PC-3 (cell line): ENCODE measurements around the gene ASPSCR1. TPM values are rescaled to one million over a fixed set of nuclear protein-coding genes. Genes with fewer than 3 reads are reported as not detected.

ENCODE experiments used
- ATAC-seq: fragments of 200-7000 bp; cut with Tn5 transposase; 2 replicates; pipeline ENCODE4 v1.9.1; 2020; ENCODE audit warnings: mild to moderate bottlenecking, moderate library complexity
- BruUV-seq: library from RNA; stranded (reverse); fragments of 400-500 nt; replicated peaks from 2 replicates; lab custom pipeline; 2021; lab: Mats Ljungman, UMichigan
- CTCF ChIA-PET: fragments of 300-600 bp; sonication (Branson Sonifier 250); formaldehyde crosslinking; loops from one replicate; lab custom pipeline; 2022; ENCODE audit warnings: antibody characterized with exemption; lab: Charles Lee
- POLR2A ChIA-PET: fragments of 300-600 bp; sonication (Branson Sonifier 250); formaldehyde crosslinking; loops from one replicate; lab custom pipeline; 2022; ENCODE audit warnings: antibody characterized with exemption; ENCODE audit not compliant: unreplicated experiment; lab: Charles Lee
- DNase-seq: peaks from one replicate; pipeline ENCODE4 v3.0.0-alpha.2; 2015
- H2AFZ ChIP-seq: fragments of 300-600 bp; sonication (generic); 2 replicates; pipeline ENCODE4 v1.6.0; 2016; ENCODE audit warnings: antibody characterized with exemption, low read length
- H3F3A ChIP-seq: fragments of 300-600 bp; sonication (generic); one replicate; pipeline ENCODE4 v1.6.0; 2017; ENCODE audit warnings: antibody characterized with exemption, low read length, control low read depth, mild to moderate bottlenecking; ENCODE audit not compliant: unreplicated experiment
- H3K27ac ChIP-seq: fragments of 300-600 bp; sonication (generic); 2 replicates; pipeline ENCODE4 v1.5.1; 2016; ENCODE audit warnings: mild to moderate bottlenecking, low read length
- H3K27me3 ChIP-seq: fragments of 300-600 bp; sonication (generic); 2 replicates; pipeline ENCODE4 v1.6.1; 2016; ENCODE audit warnings: low read length, mixed read lengths
- H3K36me3 ChIP-seq: fragments of 300-600 bp; sonication (generic); 2 replicates; pipeline ENCODE4 v1.6.1; 2016; ENCODE audit warnings: low read depth, mixed run types, low read length, mixed read lengths
- H3K4me1 ChIP-seq: fragments of 300-600 bp; sonication (generic); 2 replicates; pipeline ENCODE4 v1.5.1; 2016; ENCODE audit warnings: low read length; ENCODE audit not compliant: insufficient read depth
- H3K4me2 ChIP-seq: fragments of 300-600 bp; sonication (generic); 2 replicates; pipeline ENCODE4 v1.6.0; 2016; ENCODE audit warnings: low read length
- H3K4me3 ChIP-seq: fragments of 300-600 bp; sonication (generic); 2 replicates; pipeline ENCODE4 v1.5.1; 2016; ENCODE audit warnings: mild to moderate bottlenecking, low read length, mixed read lengths
- H3K79me2 ChIP-seq: fragments of 300-600 bp; sonication (generic); 2 replicates; pipeline ENCODE4 v1.6.1; 2017; ENCODE audit warnings: low read length, mixed read lengths
- H3K9ac ChIP-seq: fragments of 300-600 bp; sonication (generic); 2 replicates; pipeline ENCODE4 v1.6.0; 2016; ENCODE audit warnings: mild to moderate bottlenecking, low read length
- H3K9me2 ChIP-seq: fragments of 300-600 bp; sonication (generic); replicated peaks from 2 replicates; pipeline ENCODE4 v1.6.1; 2016; ENCODE audit warnings: mixed run types, low read length, mixed read lengths
- H3K9me3 ChIP-seq: fragments of 300-600 bp; sonication (generic); 2 replicates; pipeline ENCODE4 v1.6.1; 2016; ENCODE audit warnings: low read length, mixed read lengths
- H4K20me1 ChIP-seq: fragments of 300-600 bp; sonication (generic); 2 replicates; pipeline ENCODE4 v1.6.1; 2016; ENCODE audit warnings: low read length, mixed read lengths
- EZH2 ChIP-seq: fragments of 300-600 bp; sonication (generic); IDR thresholded peaks from one replicate; pipeline ENCODE4 v1.6.1; 2017; ENCODE audit warnings: antibody characterized with exemption, mild to moderate bottlenecking, low read length; ENCODE audit not compliant: unreplicated experiment
- EZH2phosphoT487 ChIP-seq: fragments of 300-600 bp; sonication (generic); IDR thresholded peaks from 2 replicates; pipeline ENCODE4 v1.6.1; 2018; ENCODE audit warnings: mild to moderate bottlenecking, antibody characterized with exemption, low read length, borderline replicate concordance
- intact Hi-C: fragments of 100-400 bp; cut with micrococcal nuclease; formaldehyde crosslinking; loops from 2 replicates; pipeline ENCODE4 v1.9.0; 2023
- total RNA-seq: library from RNA; depleted of rRNA; stranded (reverse); fragments of >200 nt; gene quantifications from 2 replicates; pipeline ENCODE4 v1.2.3, GENCODE V29; 2014
- TF ChIP-seq, protein P1 (sequence below): fragments of 300-600 bp; sonication (generic); conservative IDR thresholded peaks from 2 replicates; pipeline ENCODE4 v1.5.1; 2017; ENCODE audit warnings: antibody characterized with exemption, low read depth, mild to moderate bottlenecking, low read length

Gene ASPSCR1
- total RNA-seq, 1 experiment from 2014 or later: 31.5 TPM

DNA sequence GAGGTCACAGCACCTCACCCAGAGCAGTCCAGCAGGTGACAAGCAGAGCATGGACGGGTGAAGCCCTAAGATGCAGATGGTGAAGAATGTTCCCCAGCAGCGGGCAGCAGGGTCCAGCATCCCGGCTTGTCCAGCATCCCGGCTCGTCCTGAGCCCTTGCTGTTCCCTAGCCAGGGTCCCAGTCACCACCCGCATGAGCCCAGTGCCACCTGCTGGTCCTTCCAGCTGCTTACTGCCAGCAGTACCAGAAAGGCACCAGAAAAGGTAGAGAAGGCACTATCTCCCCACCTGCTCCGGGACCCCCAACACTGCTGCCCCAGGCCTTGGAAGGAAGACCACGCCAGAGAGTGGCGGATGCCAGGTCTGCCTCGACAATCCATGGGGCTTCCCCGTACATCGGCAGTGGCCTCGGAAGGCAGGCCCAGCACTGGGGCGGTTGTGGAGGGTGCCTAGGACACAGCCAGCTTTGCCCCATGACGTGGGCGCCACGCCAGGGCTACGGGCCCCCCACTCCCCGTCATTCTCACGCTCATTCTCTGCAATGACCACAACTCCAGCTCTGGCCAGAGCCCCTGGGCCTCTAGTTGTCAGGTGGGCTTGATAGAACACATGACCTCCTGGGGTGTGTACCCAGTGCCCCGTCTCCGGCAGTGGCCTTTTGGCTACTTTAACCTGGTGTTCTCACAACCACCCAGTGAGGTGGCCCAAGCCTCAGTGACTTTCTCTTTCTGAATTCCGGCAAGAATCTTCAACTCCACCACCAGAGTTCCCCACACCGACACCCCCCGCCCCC, 43.9 kb downstream of the ASPSCR1 start:
- ChIA-PET POLR2A (no interaction called here), CTCF (interaction anchor here (0.6 to 4.8 kb wide), 2 partner anchors 9 to 61 kb away, joined by 3 to 40 read pairs; no protein-coding TSS in a partner anchor)
- H3K4me3 ChIP-seq: peak overlapping the region; percentile 100

DNA sequence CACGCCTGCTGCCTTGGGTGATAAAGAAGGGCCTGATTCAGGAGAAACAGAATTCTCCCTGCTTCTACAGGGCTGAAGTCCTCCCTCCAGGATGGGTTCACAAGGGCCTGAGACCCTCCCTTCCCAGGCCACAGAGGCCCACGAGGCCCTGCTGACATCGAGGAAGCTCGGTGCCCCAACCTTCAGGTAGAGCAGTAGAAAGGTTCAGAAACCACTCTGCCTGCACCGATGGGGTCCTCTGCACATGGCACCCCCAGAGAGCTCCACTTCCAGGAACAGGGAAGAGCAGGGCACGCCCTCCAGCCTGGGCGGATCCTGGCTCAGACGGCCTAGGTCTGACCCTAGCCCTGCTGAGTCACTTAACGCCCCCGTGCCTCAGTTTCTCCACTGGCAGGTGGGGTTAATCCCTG, 44.5 kb downstream of the ASPSCR1 start:
- H3K27me3 ChIP-seq: no peaks in the 10 kb centered on the region
- no peaks in the 10 kb centered on the region for H3K9me2 ChIP-seq
- H3K4me3 ChIP-seq: peak overlapping the region; percentile 100
- ChIA-PET CTCF (interaction anchor here (1.0 to 4.8 kb wide), 3 partner anchors 18 to 62 kb away, joined by 6 to 40 read pairs (median 7); no protein-coding TSS in a partner anchor), POLR2A (no interaction called here)
- H2AFZ ChIP-seq: peak overlapping the region; percentile 80; the same call in 1 of the 2 replicates
- peaks cover 7% of the 10 kb centered on the region; the same call in 1 of the 2 replicates for H4K20me1 ChIP-seq
- H3K9ac ChIP-seq: peak overlapping the region; percentile 98
- H3K36me3 ChIP-seq: no peaks in the 10 kb centered on the region; the same call in 1 of the 2 replicates
- DNase-seq (no peak), ATAC-seq (no peak)
- BruUV-seq: no TSS peak
- H3K79me2 ChIP-seq: peaks cover 43% of the 10 kb centered on the region
- H3K4me1 ChIP-seq: peaks cover 21% of the 10 kb centered on the region; the same call in 1 of the 2 replicates
- H3K27ac ChIP-seq: peak overlapping the region; percentile 57
- no peaks in the 10 kb centered on the region for H3F3A ChIP-seq
- TF ChIP-seq EZH2 (no peak), EZH2phosphoT487 (no peak)
- TF ChIP-seq, protein P1, sequence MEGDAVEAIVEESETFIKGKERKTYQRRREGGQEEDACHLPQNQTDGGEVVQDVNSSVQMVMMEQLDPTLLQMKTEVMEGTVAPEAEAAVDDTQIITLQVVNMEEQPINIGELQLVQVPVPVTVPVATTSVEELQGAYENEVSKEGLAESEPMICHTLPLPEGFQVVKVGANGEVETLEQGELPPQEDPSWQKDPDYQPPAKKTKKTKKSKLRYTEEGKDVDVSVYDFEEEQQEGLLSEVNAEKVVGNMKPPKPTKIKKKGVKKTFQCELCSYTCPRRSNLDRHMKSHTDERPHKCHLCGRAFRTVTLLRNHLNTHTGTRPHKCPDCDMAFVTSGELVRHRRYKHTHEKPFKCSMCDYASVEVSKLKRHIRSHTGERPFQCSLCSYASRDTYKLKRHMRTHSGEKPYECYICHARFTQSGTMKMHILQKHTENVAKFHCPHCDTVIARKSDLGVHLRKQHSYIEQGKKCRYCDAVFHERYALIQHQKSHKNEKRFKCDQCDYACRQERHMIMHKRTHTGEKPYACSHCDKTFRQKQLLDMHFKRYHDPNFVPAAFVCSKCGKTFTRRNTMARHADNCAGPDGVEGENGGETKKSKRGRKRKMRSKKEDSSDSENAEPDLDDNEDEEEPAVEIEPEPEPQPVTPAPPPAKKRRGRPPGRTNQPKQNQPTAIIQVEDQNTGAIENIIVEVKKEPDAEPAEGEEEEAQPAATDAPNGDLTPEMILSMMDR: no peak
- no peaks in the 10 kb centered on the region for H3K9me3 ChIP-seq
- intact Hi-C loops: loop anchor here (1.0 kb wide), 1 partner anchor 63 kb away; no protein-coding TSS in a partner anchor
- peak overlapping the region; percentile 99 for H3K4me2 ChIP-seq

More for the DNA sequence above, 43.9 kb downstream of the ASPSCR1 start:
- Histone ChIP-seq H3K9me3 (no peaks in the 10 kb centered on the region), H2AFZ (no peak overlapping the region), H3K9ac (peak overlapping the region; percentile 98), H3K4me1 (peaks cover 21% of the 10 kb centered on the region; the same call in 1 of the 2 replicates), H3K27ac (peak overlapping the region; percentile 57), H3K9me2 (no peaks in the 10 kb centered on the region), H3K4me2 (peak overlapping the region; percentile 99), H3K79me2 (peaks cover 43% of the 10 kb centered on the region), H4K20me1 (peaks cover 7% of the 10 kb centered on the region; the same call in 1 of the 2 replicates), H3K36me3 (no peaks in the 10 kb centered on the region; the same call in 1 of the 2 replicates), H3F3A (no peaks in the 10 kb centered on the region), H3K27me3 (no peaks in the 10 kb centered on the region)
- BruUV-seq: no TSS peak
- intact Hi-C loops: loop anchor here (1.0 kb wide), 1 partner anchor 62 kb away; no protein-coding TSS in a partner anchor
- ATAC-seq (peak; percentile 29), DNase-seq (peak; percentile 80)
- TF ChIP-seq EZH2phosphoT487: no peak
- TF ChIP-seq, protein P1: peak; percentile 93
- no peak for TF ChIP-seq EZH2
